ENCODE measurements around the gene EBF3.

DNA sequence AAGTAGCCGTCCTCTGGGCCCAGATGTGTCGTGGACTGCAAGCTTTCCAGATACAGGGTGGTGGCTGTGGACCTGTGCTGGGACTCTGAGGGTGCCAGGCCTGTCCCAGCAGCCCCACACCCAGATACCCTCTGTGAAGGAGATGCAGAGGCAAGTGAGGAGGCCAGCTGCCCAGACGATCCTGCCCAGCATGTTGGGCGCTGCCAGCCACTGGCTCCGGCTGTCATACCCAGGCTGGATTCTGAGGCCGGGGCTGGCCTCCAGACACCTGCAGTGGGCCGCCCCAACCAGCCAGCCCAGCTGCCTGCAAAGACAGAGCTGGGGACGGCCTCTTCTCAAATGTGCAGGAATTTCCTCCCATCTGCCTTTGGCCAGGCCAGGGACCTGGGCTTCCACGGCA is 39.1 kb upstream of the EBF3 start:
- TF ChIP-seq SRF (IDR thresholded peaks at IDR 0.05; ENCODE audit: low read depth) (no peak), POLR2AphosphoS5 (IDR thresholded peaks at IDR 0.05; ENCODE audit: low read depth, low read length) (no peak), SP1 (IDR thresholded peaks at IDR 0.05; ENCODE audit: low read depth) (no peak)
- TF ChIP-seq, protein P1, sequence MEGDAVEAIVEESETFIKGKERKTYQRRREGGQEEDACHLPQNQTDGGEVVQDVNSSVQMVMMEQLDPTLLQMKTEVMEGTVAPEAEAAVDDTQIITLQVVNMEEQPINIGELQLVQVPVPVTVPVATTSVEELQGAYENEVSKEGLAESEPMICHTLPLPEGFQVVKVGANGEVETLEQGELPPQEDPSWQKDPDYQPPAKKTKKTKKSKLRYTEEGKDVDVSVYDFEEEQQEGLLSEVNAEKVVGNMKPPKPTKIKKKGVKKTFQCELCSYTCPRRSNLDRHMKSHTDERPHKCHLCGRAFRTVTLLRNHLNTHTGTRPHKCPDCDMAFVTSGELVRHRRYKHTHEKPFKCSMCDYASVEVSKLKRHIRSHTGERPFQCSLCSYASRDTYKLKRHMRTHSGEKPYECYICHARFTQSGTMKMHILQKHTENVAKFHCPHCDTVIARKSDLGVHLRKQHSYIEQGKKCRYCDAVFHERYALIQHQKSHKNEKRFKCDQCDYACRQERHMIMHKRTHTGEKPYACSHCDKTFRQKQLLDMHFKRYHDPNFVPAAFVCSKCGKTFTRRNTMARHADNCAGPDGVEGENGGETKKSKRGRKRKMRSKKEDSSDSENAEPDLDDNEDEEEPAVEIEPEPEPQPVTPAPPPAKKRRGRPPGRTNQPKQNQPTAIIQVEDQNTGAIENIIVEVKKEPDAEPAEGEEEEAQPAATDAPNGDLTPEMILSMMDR (IDR thresholded peaks at IDR 0.05 in 2 of 3, conservative IDR thresholded peaks at IDR 0.05 in 1 of 3; ENCODE audit: borderline replicate concordance in 1 of 3, insufficient read depth in 1 of 3, low read depth in 2 of 3, low read length in 2 of 3) = no peak
- TF ChIP-seq, protein P2, sequence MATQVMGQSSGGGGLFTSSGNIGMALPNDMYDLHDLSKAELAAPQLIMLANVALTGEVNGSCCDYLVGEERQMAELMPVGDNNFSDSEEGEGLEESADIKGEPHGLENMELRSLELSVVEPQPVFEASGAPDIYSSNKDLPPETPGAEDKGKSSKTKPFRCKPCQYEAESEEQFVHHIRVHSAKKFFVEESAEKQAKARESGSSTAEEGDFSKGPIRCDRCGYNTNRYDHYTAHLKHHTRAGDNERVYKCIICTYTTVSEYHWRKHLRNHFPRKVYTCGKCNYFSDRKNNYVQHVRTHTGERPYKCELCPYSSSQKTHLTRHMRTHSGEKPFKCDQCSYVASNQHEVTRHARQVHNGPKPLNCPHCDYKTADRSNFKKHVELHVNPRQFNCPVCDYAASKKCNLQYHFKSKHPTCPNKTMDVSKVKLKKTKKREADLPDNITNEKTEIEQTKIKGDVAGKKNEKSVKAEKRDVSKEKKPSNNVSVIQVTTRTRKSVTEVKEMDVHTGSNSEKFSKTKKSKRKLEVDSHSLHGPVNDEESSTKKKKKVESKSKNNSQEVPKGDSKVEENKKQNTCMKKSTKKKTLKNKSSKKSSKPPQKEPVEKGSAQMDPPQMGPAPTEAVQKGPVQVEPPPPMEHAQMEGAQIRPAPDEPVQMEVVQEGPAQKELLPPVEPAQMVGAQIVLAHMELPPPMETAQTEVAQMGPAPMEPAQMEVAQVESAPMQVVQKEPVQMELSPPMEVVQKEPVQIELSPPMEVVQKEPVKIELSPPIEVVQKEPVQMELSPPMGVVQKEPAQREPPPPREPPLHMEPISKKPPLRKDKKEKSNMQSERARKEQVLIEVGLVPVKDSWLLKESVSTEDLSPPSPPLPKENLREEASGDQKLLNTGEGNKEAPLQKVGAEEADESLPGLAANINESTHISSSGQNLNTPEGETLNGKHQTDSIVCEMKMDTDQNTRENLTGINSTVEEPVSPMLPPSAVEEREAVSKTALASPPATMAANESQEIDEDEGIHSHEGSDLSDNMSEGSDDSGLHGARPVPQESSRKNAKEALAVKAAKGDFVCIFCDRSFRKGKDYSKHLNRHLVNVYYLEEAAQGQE (IDR thresholded peaks at IDR 0.05; ENCODE audit: low read depth) = no peak

Data from HCT116 (cell line).